Measurements from ENCODE around the gene OR1Q1.

DNA sequence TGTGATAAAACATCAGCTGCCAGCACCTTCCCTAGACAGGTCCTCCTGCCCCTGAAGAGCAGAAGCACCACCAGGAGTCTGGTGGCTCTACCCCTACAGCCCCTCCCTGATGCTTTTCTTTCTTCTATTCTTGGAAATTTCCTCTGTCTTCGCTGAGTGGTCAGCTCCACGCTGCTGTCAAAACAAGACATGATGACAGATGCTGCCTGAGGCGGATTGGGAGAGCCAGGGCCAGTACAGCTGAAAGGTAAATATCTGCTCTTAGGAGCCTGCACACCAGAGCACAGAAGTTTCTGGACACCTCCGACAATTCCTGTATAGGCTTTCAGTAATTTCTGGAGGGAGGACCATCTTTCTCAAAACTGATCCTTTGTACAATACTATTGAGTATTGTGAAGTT, 4.7 kb upstream of the OR1Q1 start:
- TF ChIP-seq CTCF (IDR thresholded peaks at IDR 0.05) (no peak), POLR2A (IDR thresholded peaks at IDR 0.05) (no peak)

All from adrenal gland (tissue), 5 donors.